Loucy (cell line): ENCODE measurements around the gene HHATL.

Experiments
- H2AFZ ChIP-seq: fragments of 200-600 bp; sonication (generic); 2 replicates; pipeline ENCODE4 v1.6.0; 2016; ENCODE audit warnings: antibody characterized with exemption, mild to moderate bottlenecking, low read length, moderate library complexity
- H3F3A ChIP-seq: fragments of 200-600 bp; 2 replicates; pipeline ENCODE4 v1.6.0; 2016; ENCODE audit warnings: antibody characterized with exemption, low read depth, mild to moderate bottlenecking
- H3K27me3 ChIP-seq: fragments of 200-600 bp; sonication (generic); 2 replicates; pipeline ENCODE4 v1.6.1; 2014; ENCODE audit warnings: low read length, mild to moderate bottlenecking; ENCODE audit not compliant: insufficient read depth, poor library complexity, severe bottlenecking
- H3K36me3 ChIP-seq: fragments of 200-600 bp; sonication (generic); 2 replicates; pipeline ENCODE4 v1.6.1; 2016; ENCODE audit warnings: low read length; ENCODE audit not compliant: insufficient read depth
- H3K4me1 ChIP-seq: fragments of 200-600 bp; sonication (generic); 2 replicates; pipeline ENCODE4 v1.5.1; 2014; ENCODE audit warnings: low read length, mild to moderate bottlenecking; ENCODE audit not compliant: insufficient read depth, poor library complexity, severe bottlenecking
- H3K4me2 ChIP-seq: fragments of 200-600 bp; sonication (generic); 2 replicates; pipeline ENCODE4 v1.6.0; 2014; ENCODE audit warnings: antibody characterized with exemption, low read length, low read depth, mild to moderate bottlenecking; ENCODE audit not compliant: poor library complexity, severe bottlenecking
- H3K4me3 ChIP-seq: fragments of 200-600 bp; sonication (generic); 2 replicates; pipeline ENCODE4 v1.5.1; 2014; ENCODE audit warnings: low read length, mild to moderate bottlenecking, mixed read lengths; ENCODE audit not compliant: poor library complexity, severe bottlenecking
- H3K79me2 ChIP-seq: fragments of 200-600 bp; sonication (generic); 2 replicates; pipeline ENCODE4 v1.6.1; 2014; ENCODE audit warnings: low read length; ENCODE audit not compliant: insufficient read depth
- H3K9ac ChIP-seq: fragments of 200-600 bp; sonication (generic); 2 replicates; pipeline ENCODE4 v1.6.0; 2014; ENCODE audit warnings: mild to moderate bottlenecking, low read depth, low read length, moderate library complexity; ENCODE audit not compliant: poor library complexity, severe bottlenecking
- H3K9me2 ChIP-seq: fragments of 200-600 bp; sonication (generic); replicated peaks from 2 replicates; pipeline ENCODE4 v1.6.1; 2016; ENCODE audit warnings: low read depth, low read length, mixed read lengths
- H3K9me3 ChIP-seq: fragments of 200-600 bp; sonication (generic); 2 replicates; pipeline ENCODE4 v1.6.1; 2014; ENCODE audit warnings: mild to moderate bottlenecking, antibody characterized with exemption, low read length, low read depth; ENCODE audit not compliant: insufficient read depth
- H4K20me1 ChIP-seq: fragments of 200-600 bp; sonication (generic); 2 replicates; pipeline ENCODE4 v1.6.0; 2014; ENCODE audit warnings: antibody characterized with exemption, low read length, mild to moderate bottlenecking; ENCODE audit not compliant: insufficient read depth, poor library complexity, severe bottlenecking
- EZH2phosphoT487 ChIP-seq: fragments of 200-600 bp; IDR thresholded peaks from 2 replicates; pipeline ENCODE4 v1.6.1; 2018; ENCODE audit warnings: antibody characterized with exemption, mild to moderate bottlenecking, moderate library complexity, borderline replicate concordance
- TF ChIP-seq, protein P1 (sequence below): fragments of 200-600 bp; sonication (generic); conservative IDR thresholded peaks from 2 replicates; pipeline ENCODE4 v1.5.1; 2014; ENCODE audit warnings: mild to moderate bottlenecking, antibody characterized with exemption, low read length

The HHATL gene

DNA sequence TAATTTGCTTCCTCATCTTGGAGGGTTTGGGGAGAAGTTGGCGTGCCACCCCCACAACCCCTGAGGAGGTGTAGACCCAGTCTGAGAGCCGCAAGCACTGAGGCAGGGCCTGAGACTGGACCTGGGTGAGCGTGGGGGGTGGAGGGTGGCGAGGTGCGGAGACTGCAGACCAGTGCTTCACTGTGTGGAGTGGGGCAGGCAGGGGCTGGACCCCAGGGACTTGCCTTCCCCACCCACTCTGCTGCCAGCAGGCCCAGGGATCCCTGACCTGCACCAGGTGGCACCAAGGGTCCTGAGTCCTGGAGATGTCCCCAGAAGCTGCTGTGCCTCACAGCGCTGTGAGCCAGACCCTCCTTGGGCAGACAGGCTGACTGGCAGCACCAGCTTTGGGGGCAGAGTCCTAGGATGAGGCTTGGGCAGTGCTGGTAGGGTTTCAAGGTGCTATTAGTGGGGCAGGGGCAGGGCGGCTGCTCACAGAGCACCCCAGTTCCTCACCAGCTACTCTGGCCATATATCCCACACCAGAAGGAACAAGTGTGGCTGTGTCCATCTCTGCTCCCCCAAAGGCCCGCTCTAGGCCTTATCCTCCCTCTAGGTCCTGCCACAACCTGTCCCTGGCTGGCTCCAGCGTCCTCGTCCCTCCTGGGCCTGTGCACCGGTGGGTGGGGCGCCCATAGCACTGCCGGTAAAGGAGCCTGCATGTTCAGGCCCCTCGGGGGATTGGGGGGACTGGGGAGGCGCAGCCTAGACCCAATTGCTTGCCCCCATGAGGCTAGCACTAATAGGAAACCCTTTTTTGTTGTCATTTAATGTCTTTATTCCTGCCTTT lies 37.3 kb downstream of the HHATL start:
- H3K4me3 ChIP-seq = no peak overlapping the region
- no peak overlapping the region for H3K4me2 ChIP-seq
- no peaks in the 10 kb centered on the region for H3K27me3 ChIP-seq
- H3F3A ChIP-seq = no peaks in the 10 kb centered on the region
- no peaks in the 10 kb centered on the region for H3K4me1 ChIP-seq
- H3K9ac ChIP-seq = no peak overlapping the region
- H3K9me2 ChIP-seq = no peaks in the 10 kb centered on the region
- H3K79me2 ChIP-seq = no peaks in the 10 kb centered on the region
- H3K9me3 ChIP-seq = no peaks in the 10 kb centered on the region
- H3K36me3 ChIP-seq = no peaks in the 10 kb centered on the region
- H4K20me1 ChIP-seq = no peaks in the 10 kb centered on the region
- TF ChIP-seq EZH2phosphoT487 = no peak
- TF ChIP-seq, protein P1, sequence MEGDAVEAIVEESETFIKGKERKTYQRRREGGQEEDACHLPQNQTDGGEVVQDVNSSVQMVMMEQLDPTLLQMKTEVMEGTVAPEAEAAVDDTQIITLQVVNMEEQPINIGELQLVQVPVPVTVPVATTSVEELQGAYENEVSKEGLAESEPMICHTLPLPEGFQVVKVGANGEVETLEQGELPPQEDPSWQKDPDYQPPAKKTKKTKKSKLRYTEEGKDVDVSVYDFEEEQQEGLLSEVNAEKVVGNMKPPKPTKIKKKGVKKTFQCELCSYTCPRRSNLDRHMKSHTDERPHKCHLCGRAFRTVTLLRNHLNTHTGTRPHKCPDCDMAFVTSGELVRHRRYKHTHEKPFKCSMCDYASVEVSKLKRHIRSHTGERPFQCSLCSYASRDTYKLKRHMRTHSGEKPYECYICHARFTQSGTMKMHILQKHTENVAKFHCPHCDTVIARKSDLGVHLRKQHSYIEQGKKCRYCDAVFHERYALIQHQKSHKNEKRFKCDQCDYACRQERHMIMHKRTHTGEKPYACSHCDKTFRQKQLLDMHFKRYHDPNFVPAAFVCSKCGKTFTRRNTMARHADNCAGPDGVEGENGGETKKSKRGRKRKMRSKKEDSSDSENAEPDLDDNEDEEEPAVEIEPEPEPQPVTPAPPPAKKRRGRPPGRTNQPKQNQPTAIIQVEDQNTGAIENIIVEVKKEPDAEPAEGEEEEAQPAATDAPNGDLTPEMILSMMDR = no peak
- H2AFZ ChIP-seq = no peak overlapping the region

DNA sequence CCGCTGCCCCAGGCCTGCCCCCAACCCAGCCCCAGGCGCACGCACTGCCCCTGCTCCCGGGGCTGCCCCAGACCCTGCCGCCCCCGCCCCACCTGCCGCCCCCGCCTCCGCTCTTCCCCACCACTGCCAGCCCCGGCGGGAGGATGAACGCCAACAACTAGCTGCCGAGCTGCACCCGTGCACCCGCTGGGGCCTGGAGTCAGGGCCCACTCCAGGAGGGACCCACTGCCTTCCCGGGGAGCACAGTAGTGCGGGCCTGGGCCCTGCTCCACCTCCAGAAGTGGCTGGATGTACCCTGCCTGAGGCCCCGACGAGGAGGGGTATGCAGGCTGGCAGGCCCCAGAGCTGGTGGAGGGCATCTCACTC lies 38.2 kb downstream of the HHATL start:
- Histone ChIP-seq H3K4me1 (no peaks in the 10 kb centered on the region), H3K9ac (no peak overlapping the region)

DNA sequence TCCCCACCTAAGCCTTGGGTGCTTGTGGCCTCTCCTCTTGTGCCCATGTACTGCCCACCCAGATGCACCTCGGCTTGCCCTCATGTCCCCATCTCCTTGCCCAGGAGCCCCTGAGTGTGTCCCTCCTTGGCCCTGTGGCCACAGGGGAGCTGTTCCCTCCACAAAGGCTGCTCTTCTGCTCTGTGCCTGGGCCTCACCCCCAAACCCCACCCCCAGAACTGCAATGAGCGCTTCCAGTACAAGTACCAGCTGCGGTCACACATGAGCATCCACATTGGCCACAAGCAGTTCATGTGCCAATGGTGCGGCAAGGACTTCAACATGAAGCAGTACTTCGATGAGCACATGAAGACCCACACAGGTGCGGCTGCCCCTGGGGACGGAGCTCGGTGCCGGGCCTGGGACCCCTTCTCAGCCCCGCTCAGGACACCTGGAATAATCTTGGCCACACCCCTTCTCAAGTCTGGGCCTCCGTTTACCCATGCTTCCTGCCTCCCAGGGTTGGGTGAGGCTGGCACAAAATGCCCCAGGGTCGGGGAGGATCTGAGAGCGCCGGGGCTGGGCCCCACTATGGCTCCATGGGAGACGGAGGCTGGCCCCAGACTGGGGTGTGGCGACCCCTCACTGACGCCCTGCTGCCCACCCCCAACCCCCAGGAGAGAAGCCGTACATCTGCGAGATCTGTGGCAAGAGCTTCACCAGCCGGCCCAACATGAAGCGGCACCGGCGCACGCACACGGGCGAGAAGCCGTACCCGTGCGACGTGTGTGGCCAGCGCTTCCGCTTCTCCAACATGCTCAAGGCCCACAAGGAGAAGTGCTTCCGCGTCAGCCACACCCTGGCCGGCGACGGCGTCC lies 38.8 kb downstream of the HHATL start:
- no peak overlapping the region for H3K4me2 ChIP-seq
- TF ChIP-seq, protein P1 = no peak
- TF ChIP-seq EZH2phosphoT487 = no peak

More for the DNA sequence above, 38.2 kb downstream of the HHATL start:
- Histone ChIP-seq H3K79me2 (no peaks in the 10 kb centered on the region), H3K9me2 (no peaks in the 10 kb centered on the region), H2AFZ (no peak overlapping the region), H3K9me3 (no peaks in the 10 kb centered on the region), H3K4me3 (no peak overlapping the region), H4K20me1 (no peaks in the 10 kb centered on the region), H3K27me3 (no peaks in the 10 kb centered on the region), H3F3A (no peaks in the 10 kb centered on the region), H3K4me2 (no peak overlapping the region), H3K36me3 (no peaks in the 10 kb centered on the region)
- TF ChIP-seq, protein P1 = no peak
- no peak for TF ChIP-seq EZH2phosphoT487

More for the DNA sequence above, 38.8 kb downstream of the HHATL start:
- Histone ChIP-seq H3K36me3 (no peaks in the 10 kb centered on the region), H4K20me1 (no peaks in the 10 kb centered on the region), H2AFZ (no peak overlapping the region), H3K4me3 (no peak overlapping the region), H3K9ac (no peak overlapping the region), H3K27me3 (no peaks in the 10 kb centered on the region), H3F3A (no peaks in the 10 kb centered on the region), H3K79me2 (no peaks in the 10 kb centered on the region), H3K9me2 (no peaks in the 10 kb centered on the region), H3K9me3 (no peaks in the 10 kb centered on the region), H3K4me1 (no peaks in the 10 kb centered on the region)
